Mesothelial cell of epicardium (in vitro differentiated cells): ENCODE measurements around the gene FRS2. TPM values are rescaled to one million over a fixed set of nuclear protein-coding genes. Genes with fewer than 3 reads are reported as not detected.

Experiments
- DNase-seq, 2 experiments: peaks; one replicate each; pipeline ENCODE4 v3.0.0; 2021; ENCODE audit warnings: low spot score in 2 of 2; ENCODE audit not compliant: unreplicated experiment in 2 of 2
- H3K27ac Mint-ChIP-seq: 2 replicates; pipeline ENCODE4 v1.8.0; 2021; ENCODE audit warnings: mixed read lengths
- H3K27me3 Mint-ChIP-seq: 2 replicates; pipeline ENCODE4 v1.8.0; 2021; ENCODE audit warnings: low read depth, mixed read lengths
- H3K36me3 Mint-ChIP-seq: 2 replicates; pipeline ENCODE4 v1.8.0; 2021; ENCODE audit warnings: mixed read lengths
- H3K4me1 Mint-ChIP-seq: 2 replicates; pipeline ENCODE4 v1.8.0; 2021; ENCODE audit warnings: mixed read lengths
- H3K4me3 Mint-ChIP-seq: 2 replicates; pipeline ENCODE4 v1.8.0; 2021; ENCODE audit warnings: mild to moderate bottlenecking, moderate library complexity, mixed read lengths
- H3K9me3 Mint-ChIP-seq: 2 replicates; pipeline ENCODE4 v1.8.0; 2021; ENCODE audit warnings: mixed read lengths
- CTCF ChIP-seq: fragments of 200-600 bp; sonication (generic); IDR thresholded peaks from one replicate; pipeline ENCODE4 v1.5.0; 2021; ENCODE audit warnings: antibody characterized with exemption; ENCODE audit not compliant: unreplicated experiment
- total RNA-seq: library from RNA; stranded (reverse); gene quantifications from 3 replicates; pipeline ENCODE4 v1.2.1, GENCODE V29; 2021

FRS2 gene
- total RNA-seq, 1 donor from 2014 or later, result 46.1 TPM

- H3K36me3 Mint-ChIP-seq, result peaks cover 45% of the 10 kb centered on the region
- H3K27me3 Mint-ChIP-seq, result no peaks in the 10 kb centered on the region
- no peak for TF ChIP-seq CTCF
- peaks cover 42% of the 10 kb centered on the region for H3K9me3 Mint-ChIP-seq
- H3K4me1 Mint-ChIP-seq, result peaks cover 11% of the 10 kb centered on the region
- no peak overlapping the region for H3K4me3 Mint-ChIP-seq
- no peak for DNase-seq
- no peak overlapping the region for H3K27ac Mint-ChIP-seq
Measured at GRCh38 chr12:69523433-69524330, 53.5 kb downstream of the FRS2 start.

- no peak overlapping the region for H3K27ac Mint-ChIP-seq
- no peak for TF ChIP-seq CTCF
Measured at GRCh38 chr12:69524331-69524630, 54.1 kb downstream of the FRS2 start.

GRCh38 chr12:69524755-69525469 is 54.7 kb downstream of the FRS2 start:
- H3K27me3 Mint-ChIP-seq, result no peaks in the 10 kb centered on the region
- H3K27ac Mint-ChIP-seq, result no peak overlapping the region
- peaks cover 14% of the 10 kb centered on the region for H3K4me1 Mint-ChIP-seq
- H3K9me3 Mint-ChIP-seq, result peaks cover 36% of the 10 kb centered on the region
- H3K4me3 Mint-ChIP-seq, result no peak overlapping the region
- H3K36me3 Mint-ChIP-seq, result peaks cover 40% of the 10 kb centered on the region
- no peak for TF ChIP-seq CTCF
- DNase-seq, result no peak

More at GRCh38 chr12:69524331-69524630, 54.1 kb downstream of the FRS2 start:
- Mint-ChIP-seq H3K4me1 (peaks cover 14% of the 10 kb centered on the region), H3K27me3 (no peaks in the 10 kb centered on the region), H3K9me3 (peaks cover 42% of the 10 kb centered on the region), H3K4me3 (no peak overlapping the region), H3K36me3 (peaks cover 45% of the 10 kb centered on the region)
- DNase-seq, result no peak

GRCh38 chr12:69527506-69528272 is 57.5 kb downstream of the FRS2 start:
- peak overlapping the region; percentile 71 for H3K27ac Mint-ChIP-seq
- no peaks in the 10 kb centered on the region for H3K27me3 Mint-ChIP-seq
- H3K4me1 Mint-ChIP-seq, result peaks cover 14% of the 10 kb centered on the region
- TF ChIP-seq CTCF, result no peak
- H3K4me3 Mint-ChIP-seq, result no peak overlapping the region
- peaks cover 24% of the 10 kb centered on the region for H3K36me3 Mint-ChIP-seq
- peaks cover 11% of the 10 kb centered on the region for H3K9me3 Mint-ChIP-seq
- DNase-seq, result no peak

GRCh38 chr12:69529021-69529420 is 58.8 kb downstream of the FRS2 start:
- peaks cover 20% of the 10 kb centered on the region for H3K4me1 Mint-ChIP-seq

More at GRCh38 chr12:69529021-69529420, 58.8 kb downstream of the FRS2 start:
- DNase-seq, result no peak
- no peaks in the 10 kb centered on the region for H3K9me3 Mint-ChIP-seq
- H3K36me3 Mint-ChIP-seq, result peaks cover 12% of the 10 kb centered on the region
- peak overlapping the region; percentile 71 for H3K27ac Mint-ChIP-seq
- H3K4me3 Mint-ChIP-seq, result no peak overlapping the region
- TF ChIP-seq CTCF, result no peak
- H3K27me3 Mint-ChIP-seq, result no peaks in the 10 kb centered on the region
